Effector memory CD4-positive, alpha-beta T cell (primary cell): ENCODE data around the gene PI4KA.

Source experiments
- DNase-seq, 3 donors: peaks; one replicate each; pipeline ENCODE4 v3.0.0-alpha.2; 2020
- H3K27ac ChIP-seq: 2 replicates; pipeline ENCODE4 v1.7.0; 2013; ENCODE audit warnings: mild to moderate bottlenecking, low read length, moderate library complexity; ENCODE audit not compliant: insufficient read depth, poor library complexity, severe bottlenecking
- H3K27me3 ChIP-seq: replicated peaks from 2 replicates; pipeline ENCODE4 v1.7.0; 2013; ENCODE audit warnings: mild to moderate bottlenecking, low read length; ENCODE audit not compliant: insufficient read depth, control insufficient read depth, poor library complexity, severe bottlenecking
- H3K36me3 ChIP-seq: 2 replicates; pipeline ENCODE4 v1.7.0; 2013; ENCODE audit warnings: mild to moderate bottlenecking, low read length, moderate library complexity; ENCODE audit not compliant: control insufficient read depth, insufficient read depth
- H3K4me1 ChIP-seq: 2 replicates; pipeline ENCODE4 v1.7.0; 2013; ENCODE audit warnings: low read length, mild to moderate bottlenecking; ENCODE audit not compliant: control insufficient read depth, insufficient read depth, poor library complexity, severe bottlenecking
- H3K4me3 ChIP-seq: 2 replicates; pipeline ENCODE4 v1.7.0; 2013; ENCODE audit warnings: low read length, low read depth, mild to moderate bottlenecking; ENCODE audit not compliant: insufficient read depth, poor library complexity, severe bottlenecking
- H3K9me3 ChIP-seq: 2 replicates; pipeline ENCODE4 v1.7.0; 2013; ENCODE audit warnings: mild to moderate bottlenecking, low read length, moderate library complexity; ENCODE audit not compliant: control insufficient read depth

PI4KA gene

GRCh38 chr22:20764729-20765128 is 93.9 kb downstream of the PI4KA start:
- Histone ChIP-seq H3K27ac (no peak overlapping the region), H3K36me3 (peaks cover 54% of the 10 kb centered on the region), H3K4me3 (no peak overlapping the region), H3K4me1 (no peaks in the 10 kb centered on the region), H3K27me3 (no peaks in the 10 kb centered on the region), H3K9me3 (no peaks in the 10 kb centered on the region)
- DNase-seq = no peak

DNA sequence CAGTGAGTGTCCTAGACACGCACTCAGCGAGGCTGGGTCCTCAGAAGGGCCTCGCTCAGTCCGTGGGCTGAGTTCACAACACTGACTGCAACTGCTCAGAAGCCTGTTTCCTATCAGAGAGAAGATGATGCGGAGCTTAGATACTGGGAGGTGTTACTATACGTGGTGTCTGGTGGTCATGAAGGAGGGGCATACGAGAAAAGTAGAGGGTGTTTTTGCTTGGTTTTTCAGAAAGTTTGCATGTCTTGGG is 94.2 kb downstream of the PI4KA start:
- Histone ChIP-seq H3K4me1 (no peaks in the 10 kb centered on the region), H3K9me3 (no peaks in the 10 kb centered on the region), H3K27me3 (no peaks in the 10 kb centered on the region), H3K36me3 (peaks cover 54% of the 10 kb centered on the region), H3K27ac (no peak overlapping the region), H3K4me3 (no peak overlapping the region)
- no peak for DNase-seq

GRCh38 chr22:20763630-20764470 is 94.8 kb downstream of the PI4KA start:
- Histone ChIP-seq H3K4me3 (no peak overlapping the region), H3K36me3 (peaks cover 56% of the 10 kb centered on the region), H3K9me3 (no peaks in the 10 kb centered on the region), H3K27ac (no peak overlapping the region), H3K4me1 (no peaks in the 10 kb centered on the region), H3K27me3 (no peaks in the 10 kb centered on the region)
- no peak for DNase-seq

- no peak overlapping the region for H3K4me3 ChIP-seq
- no peaks in the 10 kb centered on the region for H3K4me1 ChIP-seq
- peaks cover 62% of the 10 kb centered on the region for H3K36me3 ChIP-seq
- H3K27ac ChIP-seq = no peak overlapping the region
- H3K9me3 ChIP-seq = no peaks in the 10 kb centered on the region
- H3K27me3 ChIP-seq = no peaks in the 10 kb centered on the region
- DNase-seq = no peak
Observed at GRCh38 chr22:20762233-20762796, 96.3 kb downstream of the PI4KA start.

GRCh38 chr22:20761536-20761935 is 97.1 kb downstream of the PI4KA start:
- H3K4me1 ChIP-seq = no peaks in the 10 kb centered on the region
- no peak overlapping the region for H3K27ac ChIP-seq
- H3K9me3 ChIP-seq = no peaks in the 10 kb centered on the region
- no peaks in the 10 kb centered on the region for H3K27me3 ChIP-seq
- no peak overlapping the region for H3K4me3 ChIP-seq
- peaks cover 59% of the 10 kb centered on the region for H3K36me3 ChIP-seq
- DNase-seq = no peak

GRCh38 chr22:20760084-20760483 is 98.5 kb downstream of the PI4KA start:
- H3K27ac ChIP-seq = no peak overlapping the region
- H3K27me3 ChIP-seq = no peaks in the 10 kb centered on the region
- no peak for DNase-seq
- H3K4me3 ChIP-seq = no peak overlapping the region
- H3K4me1 ChIP-seq = no peaks in the 10 kb centered on the region
- peaks cover 47% of the 10 kb centered on the region for H3K36me3 ChIP-seq
- no peaks in the 10 kb centered on the region for H3K9me3 ChIP-seq

DNA sequence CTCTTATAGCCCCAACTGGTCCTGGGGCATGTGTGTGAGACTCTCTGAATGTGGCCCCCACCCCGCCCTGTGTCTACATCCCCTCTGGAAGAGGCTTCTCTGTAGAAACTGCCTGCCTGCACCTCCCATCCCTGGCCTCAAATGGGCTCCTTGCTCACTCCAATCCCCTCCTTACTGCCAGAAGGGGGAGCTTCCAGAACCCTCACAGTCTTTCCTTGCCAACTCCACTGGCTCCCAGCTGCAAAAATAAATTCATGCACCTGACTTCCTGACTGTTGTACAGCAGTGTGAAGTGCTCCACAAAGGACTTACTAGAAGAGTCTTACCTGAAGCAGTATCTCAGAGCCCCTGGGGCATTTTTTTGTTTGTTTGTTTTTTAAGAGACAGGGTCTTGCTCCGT is 99.9 kb downstream of the PI4KA start:
- H3K9me3 ChIP-seq = no peaks in the 10 kb centered on the region
- DNase-seq = no peak
- no peak overlapping the region for H3K4me3 ChIP-seq
- H3K27me3 ChIP-seq = no peaks in the 10 kb centered on the region
- H3K27ac ChIP-seq = no peak overlapping the region
- H3K36me3 ChIP-seq = peaks cover 34% of the 10 kb centered on the region
- H3K4me1 ChIP-seq = no peaks in the 10 kb centered on the region

DNA sequence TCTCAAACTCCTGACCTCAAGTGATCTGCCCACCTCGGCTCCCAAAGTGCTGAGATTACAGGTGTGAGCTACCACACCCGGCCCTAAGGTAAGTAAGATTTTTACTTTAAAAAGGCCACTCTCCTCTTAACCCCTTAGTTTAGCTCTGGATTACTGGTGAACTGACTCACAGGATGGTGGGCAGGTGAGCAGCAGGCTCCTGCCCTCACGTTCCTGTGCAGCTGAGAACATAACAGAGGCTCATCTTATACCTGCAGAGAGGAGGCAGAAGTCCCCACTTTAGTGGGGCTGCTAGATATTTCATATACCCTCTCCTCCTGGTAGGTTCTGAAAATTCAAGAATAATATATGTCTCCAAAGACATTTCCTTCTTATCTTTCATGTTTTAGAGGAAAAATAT is 101.8 kb downstream of the PI4KA start:
- Histone ChIP-seq H3K4me1 (no peaks in the 10 kb centered on the region), H3K4me3 (no peak overlapping the region), H3K36me3 (peaks cover 34% of the 10 kb centered on the region), H3K9me3 (no peaks in the 10 kb centered on the region), H3K27ac (no peak overlapping the region), H3K27me3 (no peaks in the 10 kb centered on the region)
- no peak for DNase-seq

DNA sequence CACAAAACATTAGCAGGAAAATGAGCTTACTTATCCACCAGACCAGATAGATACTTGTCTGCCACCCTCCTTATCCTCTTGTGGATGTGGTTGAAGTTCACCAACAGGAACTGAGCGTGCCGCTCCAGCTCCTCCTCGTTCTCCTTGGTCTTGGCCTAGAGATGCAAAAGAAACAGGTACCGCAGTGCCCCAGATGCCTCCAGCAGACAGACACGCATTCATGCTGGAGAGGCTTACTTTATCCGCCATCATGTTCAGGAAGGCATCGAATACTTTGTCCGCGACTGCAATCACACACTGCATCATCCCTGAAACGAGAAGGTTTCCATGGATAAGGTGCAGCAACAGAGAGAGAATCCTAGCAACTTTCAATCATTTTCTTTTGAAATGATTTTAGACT is 105.7 kb downstream of the PI4KA start:
- no peak for DNase-seq
- H3K4me1 ChIP-seq = no peaks in the 10 kb centered on the region
- H3K4me3 ChIP-seq = no peak overlapping the region
- H3K36me3 ChIP-seq = peaks cover 46% of the 10 kb centered on the region
- H3K27ac ChIP-seq = no peak overlapping the region
- no peaks in the 10 kb centered on the region for H3K9me3 ChIP-seq
- no peaks in the 10 kb centered on the region for H3K27me3 ChIP-seq

GRCh38 chr22:20752104-20752741 is 106.4 kb downstream of the PI4KA start:
- Histone ChIP-seq H3K4me3 (no peak overlapping the region), H3K4me1 (no peaks in the 10 kb centered on the region), H3K36me3 (peaks cover 52% of the 10 kb centered on the region), H3K9me3 (no peaks in the 10 kb centered on the region), H3K27ac (no peak overlapping the region), H3K27me3 (no peaks in the 10 kb centered on the region)
- DNase-seq = no peak
